Adipose tissue (tissue), 3 donors: ENCODE data around the gene SMTNL2. TPM values are rescaled to one million over a fixed set of nuclear protein-coding genes. Genes with fewer than 3 reads are reported as not detected.
"Not testable (repeated sequence)": the region's sequence is repeated elsewhere in the genome, so short reads cannot be mapped to it uniquely, and the experiment has no call there.

ENCODE experiments used
- H3K27ac ChIP-seq: one replicate; pipeline ENCODE4 v1.5.1; 2013; ENCODE audit warnings: low read depth, low read length
- WGBS, 3 donors: extraction: QIAGEN DNeasy Blood & Tissue Kit; methylation state at CpG; one replicate each; pipeline ENCODE4 v1.1.7; 2013; 5-methylcytosine and 5-hydroxymethylcytosine counted together
- polyA plus RNA-seq, 3 donors: library from polyadenylated mRNA; stranded (reverse); fragments of 200-250 nt; gene quantifications; one replicate each; pipeline ENCODE4 v1.2.3, GENCODE V29; 2013
- donor health status: healthy with polysubstance abuse.
- donor health status: Bipolar disorder and iron deficiency.
- donor health status: healthy.

SMTNL2 gene
- polyA plus RNA-seq, 3 donors, result 0.35 to 1.3 (median 0.77) TPM

DNA sequence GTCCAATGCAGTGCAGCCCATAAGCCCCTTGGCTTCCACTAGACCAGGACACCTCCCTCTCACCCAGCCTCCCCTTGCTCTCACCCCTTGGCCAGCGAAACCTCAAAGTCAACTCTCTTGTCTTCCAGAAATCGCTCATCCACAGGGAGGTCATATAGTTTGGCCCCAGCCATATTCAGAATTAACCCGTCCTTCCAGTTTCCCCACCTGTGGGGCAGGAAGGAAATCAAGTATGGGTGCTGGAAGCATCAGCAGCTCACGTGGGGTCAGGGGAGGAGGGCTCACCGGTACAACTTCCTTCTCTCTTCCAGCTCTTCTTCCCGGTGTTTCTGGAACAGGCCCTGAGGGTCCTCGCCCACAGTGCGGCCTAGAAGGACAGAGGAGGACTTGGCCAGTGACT is 54.4 kb downstream of the SMTNL2 start:
- not testable (repeated sequence) for H3K27ac ChIP-seq
- 36 to 59% (median 47%) methylated on average over 8 of the region's 8 CpGs for WGBS, 3 donors

DNA sequence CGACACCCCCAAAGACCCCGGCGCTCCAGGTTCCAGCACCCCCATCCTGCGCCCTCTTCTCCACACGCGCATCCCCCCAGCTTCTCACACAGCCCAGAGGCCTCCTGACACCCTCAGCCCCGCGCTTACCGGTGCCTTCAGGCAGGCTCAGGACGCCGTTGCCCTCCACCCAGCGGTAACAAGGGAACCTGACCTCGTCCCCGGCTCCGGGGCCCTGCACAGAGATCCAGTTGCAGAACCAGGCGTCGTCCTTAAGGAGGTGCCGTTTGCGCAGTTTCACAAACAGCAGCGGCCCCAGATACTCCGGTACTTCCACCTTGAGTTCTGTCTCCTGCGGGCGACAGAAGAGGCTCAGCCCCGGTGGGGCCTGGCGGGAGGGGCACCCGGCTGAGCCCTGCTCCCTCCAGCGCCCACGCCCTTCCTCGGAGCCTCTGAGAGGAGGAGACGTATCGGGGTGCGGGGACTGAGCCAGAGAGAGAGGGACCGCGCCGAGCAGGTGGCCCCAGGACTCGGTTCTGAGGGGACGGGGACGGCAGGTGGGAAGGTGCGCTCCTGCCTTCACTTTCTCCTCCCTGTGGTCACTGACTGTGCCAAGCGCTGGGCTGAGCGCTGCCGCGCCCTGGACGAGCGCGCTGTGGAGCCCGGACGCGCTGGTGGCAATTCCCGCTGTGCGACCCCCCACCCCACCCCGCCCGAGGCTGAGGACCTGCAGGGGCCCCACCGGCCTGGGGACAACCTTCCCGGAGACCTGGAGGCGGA is 55.2 kb downstream of the SMTNL2 start:
- H3K27ac ChIP-seq, result not testable (repeated sequence)
- WGBS, 3 donors, result 3 to 9% (median 5%) methylated on average over 21 to 25 of the region's 56 CpGs

DNA sequence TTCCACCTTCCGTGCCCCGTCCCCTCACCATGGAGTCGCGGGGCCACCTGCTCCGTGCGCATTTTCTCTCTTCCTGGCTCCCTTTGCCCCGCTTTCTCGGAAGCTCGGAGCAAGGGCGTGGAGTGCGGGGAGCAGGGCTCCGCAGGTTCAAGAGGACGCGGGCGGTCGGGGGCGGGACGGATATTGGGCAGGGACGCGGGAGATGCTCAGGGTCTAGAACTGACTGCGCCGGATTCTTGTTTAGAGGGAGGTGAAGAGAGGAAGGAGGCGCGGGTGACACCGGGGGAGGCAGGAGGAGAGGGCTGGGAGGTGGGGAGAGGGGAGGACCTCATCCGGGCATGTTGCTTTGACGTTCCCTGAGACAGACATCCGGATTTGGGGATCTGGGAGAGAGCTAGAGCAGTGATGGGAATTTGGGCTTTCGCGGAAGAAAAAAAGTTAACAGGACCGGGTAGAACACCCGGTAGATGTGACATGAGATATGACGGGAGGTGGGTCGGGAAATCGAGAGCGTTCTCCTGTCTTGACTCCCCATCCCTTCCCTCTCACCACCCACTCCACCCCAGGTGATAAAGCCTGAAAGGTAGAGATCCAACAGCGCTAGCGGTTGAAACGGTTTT is 56.4 kb downstream of the SMTNL2 start:
- H3K27ac ChIP-seq, result not testable (repeated sequence)
- WGBS, 3 donors, result 1 to 4% (median 2%) methylated on average over 20 to 36 of the region's 39 CpGs

DNA sequence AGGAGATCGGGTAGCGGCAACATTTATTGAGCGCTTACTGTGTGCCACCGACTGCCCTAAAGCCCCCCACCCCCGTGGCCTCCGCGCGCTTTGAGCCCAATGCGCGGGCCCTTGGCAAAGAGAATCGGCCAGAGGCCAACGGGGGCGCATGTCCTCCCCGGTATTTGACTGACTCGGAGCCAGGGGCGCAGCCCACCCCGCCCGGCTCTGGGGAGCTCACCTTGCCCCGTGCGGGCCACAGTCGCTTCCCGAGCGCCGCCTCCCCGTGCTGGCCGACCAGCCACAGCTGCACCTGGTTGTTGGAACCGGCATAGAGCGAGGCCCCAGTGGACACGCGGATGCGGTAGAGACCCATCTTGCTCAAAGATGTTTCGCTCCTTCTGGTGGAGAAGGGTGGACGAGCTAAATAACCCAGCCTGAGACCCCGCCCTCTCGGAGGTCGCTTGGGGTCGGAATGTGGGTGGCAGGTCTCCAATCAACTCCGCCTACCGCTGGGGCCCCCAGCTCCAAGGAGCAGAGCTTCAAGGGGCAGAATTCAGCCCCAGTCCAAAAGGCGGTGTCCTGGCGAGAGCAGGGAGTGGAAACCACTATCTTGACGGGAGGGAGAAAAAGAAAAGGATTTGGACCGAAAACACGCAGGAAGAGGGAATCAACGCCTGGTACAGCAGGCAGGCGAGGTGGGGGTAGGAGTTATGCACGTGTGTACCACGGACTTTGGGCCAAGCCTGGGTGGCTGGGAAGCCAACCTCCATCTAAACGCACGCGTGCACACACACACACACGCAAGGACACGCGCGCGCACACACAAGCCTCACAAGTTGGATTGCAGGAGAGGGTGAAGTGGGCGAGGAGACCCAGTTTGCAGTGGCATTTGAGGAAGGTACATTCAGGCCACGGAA is 57.2 kb downstream of the SMTNL2 start, which contains the start of gene ALOX15:
TSS of gene ALOX15 (minus strand) at position 382 of the 899 bp plus-strand sequence. CDS start at position 355, 27 bp downstream.
- 7 to 8% (median 8%) methylated on average over 57 to 58 of the region's 58 CpGs for WGBS, 3 donors
- no peak within 1 kb of the TSS for H3K27ac ChIP-seq

DNA sequence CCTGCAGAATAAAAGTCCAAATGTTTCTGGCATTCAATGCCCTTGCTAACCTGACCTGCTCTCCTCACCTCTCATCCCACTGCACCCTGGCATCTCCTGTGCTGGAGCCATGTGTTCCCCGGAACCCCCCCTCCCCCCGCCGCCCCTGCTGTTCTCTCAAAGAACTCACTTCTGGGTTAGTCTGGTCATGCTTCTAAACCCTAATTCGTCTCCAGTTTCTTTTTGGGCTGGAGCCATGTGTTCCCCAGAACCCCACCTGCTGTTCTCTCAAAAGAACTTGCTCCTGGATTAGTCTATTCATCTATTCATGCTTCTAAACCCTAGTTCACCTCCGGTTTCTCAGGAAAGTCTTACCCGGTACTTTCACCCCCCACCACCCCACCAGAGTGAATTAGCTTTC is 58.0 kb downstream of the SMTNL2 start:
- no peak overlapping the region for H3K27ac ChIP-seq
- 11 to 30% (median 24%) methylated on average over 6 of the region's 6 CpGs for WGBS, 3 donors

DNA sequence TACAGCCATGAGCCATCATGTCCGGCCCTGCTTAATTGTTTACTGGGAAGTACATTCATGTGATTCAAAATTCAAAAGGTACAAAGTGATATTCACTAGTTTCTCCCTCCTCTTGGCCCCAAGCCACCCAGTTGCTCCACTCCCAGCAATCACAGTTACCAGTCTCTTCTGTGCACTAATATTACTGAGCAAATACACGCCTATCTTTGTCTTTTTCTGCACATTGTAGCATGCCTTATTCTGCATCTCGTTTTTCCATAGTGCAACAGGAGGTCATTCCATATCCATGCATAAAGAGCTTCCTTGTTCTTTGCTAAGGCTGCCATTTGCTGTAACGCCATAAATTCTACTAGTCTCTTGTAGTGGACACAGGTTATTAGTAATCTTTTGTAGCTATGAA is 59.3 kb downstream of the SMTNL2 start:
- WGBS, 3 donors, result 34 to 67% (median 63%) methylated on average over 4 of the region's 4 CpGs
- no peak overlapping the region for H3K27ac ChIP-seq

DNA sequence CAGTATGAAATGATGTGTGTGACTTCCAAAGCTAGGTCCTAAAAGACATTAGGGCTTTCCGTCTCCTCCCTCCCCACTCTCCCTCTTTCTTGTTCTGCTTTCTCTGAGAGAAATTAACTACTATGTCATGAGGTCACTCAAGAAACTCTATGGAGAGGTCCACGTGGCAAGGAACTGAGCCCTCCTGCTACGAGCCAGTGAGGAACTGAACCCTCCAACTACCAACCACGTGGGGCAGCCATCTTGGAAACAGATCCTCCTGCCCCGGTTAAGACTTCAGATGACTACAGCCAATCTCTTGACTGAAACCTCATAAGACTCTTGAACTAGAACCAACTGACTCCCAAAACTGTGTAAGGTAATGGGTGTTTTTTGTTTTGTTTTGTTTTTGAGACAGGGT is 61.3 kb downstream of the SMTNL2 start:
- no peak overlapping the region for H3K27ac ChIP-seq
- 60 to 72% (median 62%) methylated on average over 5 of the region's 5 CpGs for WGBS, 3 donors

DNA sequence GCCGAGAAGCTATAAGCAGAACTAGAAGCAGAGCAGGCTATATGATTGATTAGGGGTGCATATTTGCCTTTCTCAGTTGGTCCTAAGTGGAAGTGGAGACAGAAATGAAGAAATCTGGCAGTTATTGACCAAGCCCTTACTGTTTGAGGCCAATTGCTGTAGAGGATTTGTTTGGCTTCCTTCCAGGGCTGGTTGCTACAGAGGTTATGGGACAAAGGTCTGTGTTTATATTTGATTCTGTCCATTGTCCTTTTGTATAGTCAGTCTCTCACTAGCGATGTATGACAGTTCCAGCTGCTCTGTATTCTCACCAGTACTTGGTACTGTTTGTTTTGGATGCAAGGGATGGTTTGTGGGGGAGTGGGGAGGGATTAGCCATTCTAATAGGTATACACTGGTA is 64.4 kb downstream of the SMTNL2 start:
- 21 to 38% (median 25%) methylated on average over 2 of the region's 2 CpGs for WGBS, 3 donors

DNA sequence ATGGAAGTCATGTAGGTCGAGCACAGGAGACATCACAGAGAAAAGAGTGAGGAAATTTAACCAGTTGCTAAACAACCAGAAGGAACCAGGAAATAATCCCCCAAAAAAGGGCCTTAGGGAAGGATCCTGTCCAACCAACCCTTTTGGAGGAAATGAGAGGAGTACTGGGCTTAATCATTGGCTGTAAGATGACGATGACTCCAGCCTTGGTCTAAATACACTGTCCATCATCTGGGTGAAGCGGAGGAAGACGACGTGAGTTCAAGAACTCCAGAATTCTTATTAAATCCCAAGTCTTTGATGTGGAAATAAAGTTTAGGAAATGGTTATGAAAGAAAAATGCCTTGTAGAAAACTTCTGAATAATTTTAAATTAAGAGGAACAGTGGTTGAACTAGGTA is 68.7 kb downstream of the SMTNL2 start:
- 73 to 77% (median 75%) methylated on average over 5 of the region's 5 CpGs for WGBS, 3 donors
- no peak overlapping the region for H3K27ac ChIP-seq

More for the DNA sequence above, 64.4 kb downstream of the SMTNL2 start:
- no peak overlapping the region for H3K27ac ChIP-seq

DNA sequence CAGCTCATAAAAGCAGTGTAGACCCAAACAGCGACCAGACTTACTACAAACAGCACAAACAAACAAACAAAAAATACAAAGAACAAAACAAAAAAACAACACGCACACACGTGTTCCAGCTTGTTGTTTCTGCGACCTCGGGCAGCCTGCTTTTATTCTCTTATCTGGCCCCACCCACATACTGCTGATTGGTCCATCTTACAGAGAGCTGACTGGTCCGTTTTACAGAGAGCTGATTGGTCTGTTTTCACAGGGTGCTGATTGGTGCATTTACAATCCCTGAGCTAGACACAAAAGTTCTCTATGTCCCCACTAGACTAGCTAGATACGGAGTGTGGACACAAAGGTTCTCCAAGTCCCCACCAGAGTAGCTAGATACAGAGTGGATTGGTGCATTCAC is 71.6 kb downstream of the SMTNL2 start:
- H3K27ac ChIP-seq, result not testable (repeated sequence)
- 84 to 93% (median 84%) methylated on average over 7 of the region's 7 CpGs for WGBS, 3 donors

DNA sequence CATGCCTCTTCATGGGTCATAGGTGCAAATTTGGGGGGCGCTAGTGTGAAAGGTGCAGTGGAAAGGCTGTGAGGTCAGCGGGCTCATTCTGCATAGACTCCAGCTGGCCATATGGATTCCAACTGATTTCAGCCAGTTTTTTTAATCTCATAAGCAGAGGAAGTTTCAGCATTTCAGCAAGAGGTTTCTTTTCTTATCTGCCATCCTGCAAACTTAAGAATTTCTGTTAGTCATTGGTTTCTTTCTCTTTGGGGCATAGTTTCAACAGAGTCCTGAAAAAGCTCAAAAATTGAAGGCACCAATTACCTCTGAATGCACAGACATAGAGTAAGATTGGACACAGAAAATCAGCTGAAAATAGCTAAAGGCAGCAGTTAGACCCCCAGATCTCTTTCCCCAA is 73.3 kb downstream of the SMTNL2 start:
- 86 to 94% (median 91%) methylated on average over 2 of the region's 2 CpGs for WGBS, 3 donors
- no peak overlapping the region for H3K27ac ChIP-seq

Other genes with a start within 250 kb of the SMTNL2 start
- gene UBE2G1, start 217.9 kb upstream of the SMTNL2 start, polyA plus RNA-seq, result 10 to 100 TPM; 12.9 to 28.1 (median 13.3) TPM
- gene SPNS3, start 150.6 kb upstream of the SMTNL2 start, polyA plus RNA-seq, result under 1 TPM in 2 of 3 donors, not detected in 1; 0.16 to 0.24 TPM
- gene SPNS2, start 85.6 kb upstream of the SMTNL2 start, polyA plus RNA-seq, result 10 to 100 TPM; 13.5 to 32.8 (median 26.9) TPM
- 10 to 100 TPM; 19.0 to 40.7 (median 22.7) TPM for gene MYBBP1A, start 29.1 kb upstream of the SMTNL2 start, polyA plus RNA-seq
- 10 to 100 TPM in 1 of 3 donors, 1 to 10 TPM in 1, not detected in 1; 1.6 to 20.3 TPM for gene GGT6, start 24.0 kb upstream of the SMTNL2 start, polyA plus RNA-seq
- gene ALOX15, start 57.1 kb downstream of the SMTNL2 start, polyA plus RNA-seq, result 1 to 10 TPM in 2 of 3 donors, under 1 TPM in 1; 0.09 to 9.6 (median 2.5) TPM
- gene PELP1, start 119.6 kb downstream of the SMTNL2 start, polyA plus RNA-seq, result 10 to 100 TPM; 13.3 to 29.1 (median 18.7) TPM
- 10 to 100 TPM in 2 of 3 donors, 1 to 10 TPM in 1; 6.6 to 72.4 (median 43.6) TPM for gene ARRB2, start 126.1 kb downstream of the SMTNL2 start, polyA plus RNA-seq
- gene MED11, start 146.9 kb downstream of the SMTNL2 start, polyA plus RNA-seq, result 10 to 100 TPM; 19.2 to 36.9 (median 23.2) TPM
- gene ZMYND15, start 155.3 kb downstream of the SMTNL2 start, polyA plus RNA-seq, result under 1 TPM; 0.33 to 0.90 (median 0.56) TPM
- 10 to 100 TPM in 2 of 3 donors, 1 to 10 TPM in 1; 6.6 to 13.3 (median 12.1) TPM for gene CXCL16, start 155.4 kb downstream of the SMTNL2 start, polyA plus RNA-seq
- under 1 TPM in 2 of 3 donors, not detected in 1; 0.12 to 0.85 TPM for gene TM4SF5, start 187.4 kb downstream of the SMTNL2 start, polyA plus RNA-seq
- gene VMO1, start 201.8 kb downstream of the SMTNL2 start, polyA plus RNA-seq, result 1 to 10 TPM in 2 of 3 donors, under 1 TPM in 1; 0.48 to 4.7 (median 2.1) TPM
- under 1 TPM in 1 of 3 donors, not detected in 2; 0.12 TPM for gene GLTPD2, start 204.4 kb downstream of the SMTNL2 start, polyA plus RNA-seq
- 100 to 1,000 TPM in 2 of 3 donors, 10 to 100 TPM in 1; 81.5 to 182 (median 181) TPM for gene PSMB6, start 211.6 kb downstream of the SMTNL2 start, polyA plus RNA-seq
- 10 to 100 TPM; 14.4 to 32.1 (median 16.0) TPM for gene PLD2, start 222.6 kb downstream of the SMTNL2 start, polyA plus RNA-seq
- 10 to 100 TPM; 25.8 to 52.9 (median 30.0) TPM for gene MINK1, start 248.8 kb downstream of the SMTNL2 start, polyA plus RNA-seq